Stimulated activated CD4-positive, alpha-beta T cell treated with anti-CD3 and anti-CD28 coated beads, TNF-alpha, amount 100 ng/mL, for 1 hour (primary cell): ENCODE data around the gene SERPINB2.
"Not testable (repeated sequence)": the region's sequence is repeated elsewhere in the genome, so short reads cannot be mapped to it uniquely, and the experiment has no call there.

Experiments used
- DNase-seq, 3 donors: peaks; one replicate each; pipeline ENCODE4 v3.0.0-alpha.2; 2020; ENCODE audit warnings: low read depth in 3 of 3, low spot score in 1 of 3

Gene SERPINB2

GRCh38 chr18:63930773-63931354, 43.4 kb downstream of the SERPINB2 start:
- no peak for DNase-seq

- DNase-seq: peak in 1 of 3 donors; percentile 32
Observed at GRCh38 chr18:63936156-63936931, 48.8 kb downstream of the SERPINB2 start.

- no peak for DNase-seq
Observed at GRCh38 chr18:63936932-63937393, 49.5 kb downstream of the SERPINB2 start.

GRCh38 chr18:63940008-63940407, 52.5 kb downstream of the SERPINB2 start:
- DNase-seq: no peak

- DNase-seq: not testable (repeated sequence)
Observed at GRCh38 chr18:63940543-63941050, 53.1 kb downstream of the SERPINB2 start.

- DNase-seq: no peak
Observed at GRCh38 chr18:63947051-63947790, 59.7 kb downstream of the SERPINB2 start.

GRCh38 chr18:63949068-63949737, 61.7 kb downstream of the SERPINB2 start, which contains the start of gene HMSD:
Gene HMSD (plus strand): TSS chr18:63949301. CDS start chr18:63953456, 4,155 bp downstream.
- DNase-seq: peak in 1 of 3 donors; percentile 46

GRCh38 chr18:63951302-63951705, 63.8 kb downstream of the SERPINB2 start:
- no peak for DNase-seq
